Neural progenitor cell (in vitro differentiated cells): ENCODE results near the gene VPS26C. TPM values are rescaled to one million over a fixed set of nuclear protein-coding genes. Genes with fewer than 3 reads are reported as not detected.
"Not testable (repeated sequence)": the region's sequence is repeated elsewhere in the genome, so short reads cannot be mapped to it uniquely, and the experiment has no call there.

ENCODE experiments used
- DNase-seq: peaks from one replicate; pipeline ENCODE4 v3.0.0-alpha.2; 2016; ENCODE audit warnings: low spot score
- H2AFZ ChIP-seq: fragments of 200-600 bp; sonication (generic); replicated peaks from 2 replicates; pipeline ENCODE4 v1.6.1; 2016; ENCODE audit warnings: antibody characterized with exemption
- H3F3A ChIP-seq: fragments of 200-600 bp; sonication (generic); 2 replicates; pipeline ENCODE4 v1.6.1; 2016; ENCODE audit warnings: antibody characterized with exemption, low read depth
- H3K27ac ChIP-seq: fragments of 200-600 bp; sonication (generic); 2 replicates; pipeline ENCODE4 v1.5.1; 2016; ENCODE audit warnings: mild to moderate bottlenecking
- H3K27me3 ChIP-seq: fragments of 200-600 bp; sonication (generic); 2 replicates; pipeline ENCODE4 v1.6.1; 2016; ENCODE audit warnings: mild to moderate bottlenecking, moderate library complexity
- H3K36me3 ChIP-seq: fragments of 200-600 bp; sonication (generic); 2 replicates; pipeline ENCODE4 v1.5.1; 2016
- H3K4me1 ChIP-seq: fragments of 200-600 bp; sonication (generic); 2 replicates; pipeline ENCODE4 v1.6.1; 2016; ENCODE audit warnings: mixed run types
- H3K4me2 ChIP-seq: fragments of 200-600 bp; sonication (generic); 2 replicates; pipeline ENCODE4 v1.6.1; 2016
- H3K4me3 ChIP-seq: fragments of 200-600 bp; sonication (generic); 2 replicates; pipeline ENCODE4 v1.5.1; 2016
- H3K79me2 ChIP-seq: fragments of 200-600 bp; sonication (generic); 2 replicates; pipeline ENCODE4 v1.6.1; 2016; ENCODE audit warnings: low read depth
- H3K9ac ChIP-seq: fragments of 200-600 bp; sonication (generic); 2 replicates; pipeline ENCODE4 v1.6.1; 2016
- H3K9me3 ChIP-seq: fragments of 200-600 bp; sonication (generic); 2 replicates; pipeline ENCODE4 v1.5.1; 2016; ENCODE audit warnings: low read depth
- H4K20me1 ChIP-seq: fragments of 200-600 bp; sonication (generic); 2 replicates; pipeline ENCODE4 v1.6.1; 2016; ENCODE audit warnings: low read depth
- H3K27ac Mint-ChIP-seq: 3 replicates; pipeline ENCODE4 v1.8.0; 2021; ENCODE audit warnings: mixed read lengths
- H3K27me3 Mint-ChIP-seq: 2 replicates; pipeline ENCODE4 v1.8.0; 2022; ENCODE audit warnings: low read depth, mild to moderate bottlenecking, inconsistent platforms, moderate library complexity, mixed read lengths; ENCODE audit not compliant: insufficient read depth
- H3K36me3 Mint-ChIP-seq: 3 replicates; pipeline ENCODE4 v1.8.0; 2021; ENCODE audit warnings: mixed read lengths
- H3K4me1 Mint-ChIP-seq: 3 replicates; pipeline ENCODE4 v1.8.0; 2021; ENCODE audit warnings: mixed read lengths
- H3K4me3 Mint-ChIP-seq: 3 replicates; pipeline ENCODE4 v1.8.0; 2021; ENCODE audit warnings: mild to moderate bottlenecking, moderate library complexity, mixed read lengths
- H3K9me3 Mint-ChIP-seq: 3 replicates; pipeline ENCODE4 v1.8.0; 2020; ENCODE audit warnings: mixed read lengths
- EZH2 ChIP-seq: fragments of 200-600 bp; sonication (generic); IDR thresholded peaks from 2 replicates; pipeline ENCODE4 v1.6.1; 2017; ENCODE audit warnings: antibody characterized with exemption, mild to moderate bottlenecking, moderate library complexity
- EZH2phosphoT487 ChIP-seq: fragments of 200-600 bp; sonication (generic); IDR thresholded peaks from 2 replicates; pipeline ENCODE4 v1.6.1; 2017; ENCODE audit warnings: antibody characterized with exemption
- total RNA-seq: library from RNA; depleted of rRNA; stranded (reverse); fragments of >200 nt; gene quantifications from 2 replicates; pipeline ENCODE4 v1.2.3, GENCODE V29; 2015; ENCODE audit warnings: low replicate concordance
- TF ChIP-seq, protein P1 (sequence below): fragments of 200-600 bp; sonication (generic); IDR thresholded peaks from 2 replicates; pipeline ENCODE4 v1.5.1; 2017; ENCODE audit warnings: antibody characterized with exemption, mild to moderate bottlenecking

VPS26C gene
- total RNA-seq, 1 donor from 2014 or later = 80.5 TPM

DNA sequence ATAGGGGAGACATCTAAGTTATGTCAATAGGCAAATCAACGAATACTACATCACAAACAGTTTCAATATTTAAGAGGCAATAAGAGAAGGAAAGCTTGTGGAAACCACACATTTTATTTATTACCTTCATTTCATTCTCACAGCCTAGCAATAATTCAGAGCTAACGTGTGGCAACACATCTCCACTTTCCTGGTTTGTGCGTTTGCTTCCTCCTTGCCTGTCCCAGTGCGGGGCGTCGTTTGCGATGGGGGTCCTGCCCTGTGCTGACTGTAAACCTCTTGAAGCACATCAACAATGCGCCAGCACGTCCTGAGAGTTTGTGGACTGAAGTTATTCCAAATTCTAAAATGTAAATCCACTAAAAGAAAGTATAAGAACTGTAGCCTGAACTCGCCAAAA, 14.4 kb upstream of the VPS26C start:
- H3K9ac ChIP-seq = no peak overlapping the region
- Mint-ChIP-seq H3K4me1 (peaks cover 9% of the 10 kb centered on the region), H3K36me3 (peaks cover 2% of the 10 kb centered on the region), H3K4me3 (peak overlapping the region; percentile 15), H3K27me3 (peaks cover 4% of the 10 kb centered on the region), H3K9me3 (peaks cover 3% of the 10 kb centered on the region), H3K27ac (no peak overlapping the region)
- H4K20me1 ChIP-seq = no peaks in the 10 kb centered on the region
- H2AFZ ChIP-seq = no peak overlapping the region
- no peaks in the 10 kb centered on the region for H3K9me3 ChIP-seq
- TF ChIP-seq EZH2 (no peak), EZH2phosphoT487 (no peak)
- no peak overlapping the region for H3K4me3 ChIP-seq
- H3K27me3 ChIP-seq = peaks cover 9% of the 10 kb centered on the region
- H3K4me2 ChIP-seq = no peak overlapping the region
- H3K27ac ChIP-seq = no peak overlapping the region
- H3K79me2 ChIP-seq = no peaks in the 10 kb centered on the region
- DNase-seq = no peak
- no peaks in the 10 kb centered on the region for H3K36me3 ChIP-seq
- H3K4me1 ChIP-seq = no peaks in the 10 kb centered on the region
- H3F3A ChIP-seq = no peaks in the 10 kb centered on the region

DNA sequence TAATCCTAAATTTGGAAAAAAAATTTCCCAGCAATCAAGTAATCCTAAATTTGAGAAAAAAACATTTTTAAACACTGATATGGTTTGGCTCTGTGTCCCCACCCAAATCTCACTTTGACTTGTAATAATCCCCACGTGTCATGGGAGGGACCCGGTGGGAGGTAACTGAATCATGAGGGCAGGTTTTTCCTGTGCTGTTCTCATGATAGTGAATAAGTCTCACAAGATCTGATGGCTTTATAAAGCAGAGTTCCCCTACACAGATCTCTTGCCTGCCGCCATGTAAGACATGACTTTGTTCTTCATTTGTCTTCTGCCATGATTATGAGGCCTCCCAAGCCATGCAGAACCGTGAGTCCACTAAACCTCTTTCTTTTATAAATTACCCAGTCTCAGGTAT, 12.1 kb upstream of the VPS26C start:
- not testable (repeated sequence) for H3K9me3 Mint-ChIP-seq, DNase-seq, H3K4me3 Mint-ChIP-seq, H3K4me1 ChIP-seq, H3K27me3 ChIP-seq, H3K9me3 ChIP-seq, H3K36me3 ChIP-seq, H3K4me1 Mint-ChIP-seq, H2AFZ ChIP-seq, H3K27me3 Mint-ChIP-seq, H3K27ac ChIP-seq, H3K4me2 ChIP-seq, H3K36me3 Mint-ChIP-seq, H3K9ac ChIP-seq, H3F3A ChIP-seq, H3K4me3 ChIP-seq, H3K79me2 ChIP-seq, H3K27ac Mint-ChIP-seq, H4K20me1 ChIP-seq

DNA sequence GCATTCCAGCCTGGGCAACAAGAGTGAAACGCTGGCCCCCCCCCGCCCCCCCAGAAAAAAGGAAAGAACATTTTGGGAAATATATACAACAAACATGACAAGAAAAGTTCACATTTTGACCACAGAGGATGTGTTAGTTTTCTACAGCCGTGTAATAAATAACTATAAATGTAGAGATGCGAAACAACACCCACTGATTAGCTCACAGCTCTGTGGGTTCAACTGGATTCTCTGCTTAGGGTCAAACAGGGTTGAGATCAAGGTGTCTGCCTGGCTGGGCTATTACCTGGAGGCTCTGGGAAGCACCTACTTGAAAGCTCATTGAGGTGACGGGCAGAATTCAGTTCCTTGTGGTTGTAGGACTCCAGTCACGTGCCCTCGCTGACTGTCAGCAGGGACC, 11.1 kb upstream of the VPS26C start:
- H3K4me1 Mint-ChIP-seq = peaks cover 11% of the 10 kb centered on the region
- no peaks in the 10 kb centered on the region for H4K20me1 ChIP-seq
- H3K79me2 ChIP-seq = no peaks in the 10 kb centered on the region
- no peak overlapping the region for H3K27ac Mint-ChIP-seq
- peaks cover 3% of the 10 kb centered on the region for H3K9me3 Mint-ChIP-seq
- no peaks in the 10 kb centered on the region for H3K4me1 ChIP-seq
- H3K36me3 ChIP-seq = no peaks in the 10 kb centered on the region
- no peak overlapping the region for H3K4me3 Mint-ChIP-seq
- H3K9me3 ChIP-seq = no peaks in the 10 kb centered on the region
- TF ChIP-seq EZH2 = no peak
- TF ChIP-seq, protein P1, sequence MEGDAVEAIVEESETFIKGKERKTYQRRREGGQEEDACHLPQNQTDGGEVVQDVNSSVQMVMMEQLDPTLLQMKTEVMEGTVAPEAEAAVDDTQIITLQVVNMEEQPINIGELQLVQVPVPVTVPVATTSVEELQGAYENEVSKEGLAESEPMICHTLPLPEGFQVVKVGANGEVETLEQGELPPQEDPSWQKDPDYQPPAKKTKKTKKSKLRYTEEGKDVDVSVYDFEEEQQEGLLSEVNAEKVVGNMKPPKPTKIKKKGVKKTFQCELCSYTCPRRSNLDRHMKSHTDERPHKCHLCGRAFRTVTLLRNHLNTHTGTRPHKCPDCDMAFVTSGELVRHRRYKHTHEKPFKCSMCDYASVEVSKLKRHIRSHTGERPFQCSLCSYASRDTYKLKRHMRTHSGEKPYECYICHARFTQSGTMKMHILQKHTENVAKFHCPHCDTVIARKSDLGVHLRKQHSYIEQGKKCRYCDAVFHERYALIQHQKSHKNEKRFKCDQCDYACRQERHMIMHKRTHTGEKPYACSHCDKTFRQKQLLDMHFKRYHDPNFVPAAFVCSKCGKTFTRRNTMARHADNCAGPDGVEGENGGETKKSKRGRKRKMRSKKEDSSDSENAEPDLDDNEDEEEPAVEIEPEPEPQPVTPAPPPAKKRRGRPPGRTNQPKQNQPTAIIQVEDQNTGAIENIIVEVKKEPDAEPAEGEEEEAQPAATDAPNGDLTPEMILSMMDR = no peak
- TF ChIP-seq EZH2phosphoT487 = no peak
- no peak overlapping the region for H3K4me3 ChIP-seq
- no peak overlapping the region for H2AFZ ChIP-seq
- H3K4me2 ChIP-seq = no peak overlapping the region
- H3F3A ChIP-seq = peaks cover 7% of the 10 kb centered on the region
- DNase-seq = no peak
- H3K9ac ChIP-seq = no peak overlapping the region
- peaks cover 2% of the 10 kb centered on the region for H3K36me3 Mint-ChIP-seq
- H3K27me3 Mint-ChIP-seq = peaks cover 2% of the 10 kb centered on the region
- H3K27ac ChIP-seq = no peak overlapping the region
- H3K27me3 ChIP-seq = peaks cover 9% of the 10 kb centered on the region

DNA sequence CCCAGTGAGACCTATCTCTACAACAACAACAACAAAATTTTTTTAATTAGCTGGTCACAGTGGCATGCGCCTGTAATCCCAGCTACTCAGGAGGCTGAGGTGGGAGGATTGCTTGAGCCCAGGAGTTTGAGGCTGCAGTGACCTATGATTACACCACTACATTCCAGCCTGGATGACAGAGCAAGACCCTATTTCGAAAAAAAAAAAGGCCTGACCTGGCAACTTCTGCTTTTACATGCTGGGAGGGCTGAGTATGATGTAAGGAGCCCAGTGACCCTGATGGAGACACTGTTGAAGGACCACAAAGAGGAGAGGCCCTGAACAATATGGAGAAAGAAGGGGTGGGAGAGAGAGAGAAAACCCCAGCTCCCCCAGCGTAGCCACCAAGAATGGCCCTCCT, 9.2 kb upstream of the VPS26C start:
- no peak overlapping the region for H3K4me2 ChIP-seq
- DNase-seq = no peak
- H3K27ac Mint-ChIP-seq = no peak overlapping the region
- no peak overlapping the region for H3K27ac ChIP-seq
- H3F3A ChIP-seq = peaks cover 8% of the 10 kb centered on the region
- no peaks in the 10 kb centered on the region for H3K4me1 ChIP-seq
- no peak overlapping the region for H3K4me3 ChIP-seq
- no peaks in the 10 kb centered on the region for H3K79me2 ChIP-seq
- H3K4me3 Mint-ChIP-seq = no peak overlapping the region
- H3K9me3 ChIP-seq = no peaks in the 10 kb centered on the region
- H3K27me3 ChIP-seq = peaks cover 6% of the 10 kb centered on the region
- H3K36me3 Mint-ChIP-seq = no peaks in the 10 kb centered on the region
- H3K27me3 Mint-ChIP-seq = peaks cover 2% of the 10 kb centered on the region
- peaks cover 2% of the 10 kb centered on the region for H3K4me1 Mint-ChIP-seq
- H2AFZ ChIP-seq = no peak overlapping the region
- TF ChIP-seq, protein P1 = no peak
- TF ChIP-seq EZH2phosphoT487 (no peak), EZH2 (no peak)
- no peaks in the 10 kb centered on the region for H3K9me3 Mint-ChIP-seq
- H3K9ac ChIP-seq = no peak overlapping the region
- H4K20me1 ChIP-seq = no peaks in the 10 kb centered on the region
- no peaks in the 10 kb centered on the region for H3K36me3 ChIP-seq
